Measurements from ENCODE around the gene C10orf62.

C10orf62 gene

GRCh38 chr10:97589479-97589878, at the start of gene C10orf62:
TSS of gene C10orf62 (plus strand) at chr10:97589721. CDS start at chr10:97589898, 177 bp downstream.
- Histone ChIP-seq H3K4me3 (ENCODE audit: low read length) (no peak within 1 kb of the TSS), H3K36me3 (replicated peaks; ENCODE audit: low read depth, low read length) (no peaks in the 10 kb centered on the region), H3K27ac (ENCODE audit: low read length) (no peak within 1 kb of the TSS), H3K79me2 (ENCODE audit: low read length) (no peaks in the 10 kb centered on the region), H2AFZ (ENCODE audit: low read depth, low read length) (no peak within 1 kb of the TSS), H3K4me1 (ENCODE audit: low read length) (no peaks in the 10 kb centered on the region), H3K9ac (ENCODE audit: low read length) (no peak within 1 kb of the TSS), H3K4me2 (ENCODE audit: low read length) (no peak within 1 kb of the TSS), H3K9me3 (ENCODE audit: insufficient read depth, low read length) (no peaks in the 10 kb centered on the region), H4K20me1 (ENCODE audit: insufficient read depth, low read length) (no peaks in the 10 kb centered on the region), H3K27me3 (ENCODE audit: low read depth, low read length) (no peaks in the 10 kb centered on the region)
- TF ChIP-seq EZH2phosphoT487 (IDR thresholded peaks at IDR 0.05; ENCODE audit: low read depth) (no peak), CTCF (IDR thresholded peaks at IDR 0.05; ENCODE audit: low read depth, low read length) (no peak)

GRCh38 chr10:97540669-97541500, 48.6 kb upstream of the C10orf62 start:
- Histone ChIP-seq H3K4me1 (ENCODE audit: low read length) (peaks cover 4% of the 10 kb centered on the region; the same call in 1 of the 2 replicates), H3K27me3 (ENCODE audit: low read depth, low read length) (no peaks in the 10 kb centered on the region), H4K20me1 (ENCODE audit: insufficient read depth, low read length) (no peaks in the 10 kb centered on the region), H3K36me3 (replicated peaks; ENCODE audit: low read depth, low read length) (no peaks in the 10 kb centered on the region), H3K79me2 (ENCODE audit: low read length) (no peaks in the 10 kb centered on the region), H2AFZ (ENCODE audit: low read depth, low read length) (no peak overlapping the region), H3K4me2 (ENCODE audit: low read length) (no peak overlapping the region), H3K9me3 (ENCODE audit: insufficient read depth, low read length) (no peaks in the 10 kb centered on the region), H3K27ac (ENCODE audit: low read length) (no peak overlapping the region), H3K9ac (ENCODE audit: low read length) (no peak overlapping the region), H3K4me3 (ENCODE audit: low read length) (no peak overlapping the region)
- TF ChIP-seq CTCF (IDR thresholded peaks at IDR 0.05; ENCODE audit: low read depth, low read length), result no peak
- no peak for TF ChIP-seq EZH2phosphoT487 (IDR thresholded peaks at IDR 0.05; ENCODE audit: low read depth)

GRCh38 chr10:97542169-97543024, 47.1 kb upstream of the C10orf62 start:
- TF ChIP-seq EZH2phosphoT487 (IDR thresholded peaks at IDR 0.05; ENCODE audit: low read depth) (no peak), CTCF (IDR thresholded peaks at IDR 0.05; ENCODE audit: low read depth, low read length) (no peak)
- Histone ChIP-seq H3K4me1 (ENCODE audit: low read length) (peaks cover 4% of the 10 kb centered on the region; the same call in 1 of the 2 replicates), H3K4me2 (ENCODE audit: low read length) (no peak overlapping the region), H3K36me3 (replicated peaks; ENCODE audit: low read depth, low read length) (no peaks in the 10 kb centered on the region), H3K27ac (ENCODE audit: low read length) (no peak overlapping the region), H2AFZ (ENCODE audit: low read depth, low read length) (no peak overlapping the region), H3K9ac (ENCODE audit: low read length) (no peak overlapping the region), H3K9me3 (ENCODE audit: insufficient read depth, low read length) (no peaks in the 10 kb centered on the region), H3K27me3 (ENCODE audit: low read depth, low read length) (no peaks in the 10 kb centered on the region), H3K4me3 (ENCODE audit: low read length) (no peak overlapping the region), H4K20me1 (ENCODE audit: insufficient read depth, low read length) (no peaks in the 10 kb centered on the region), H3K79me2 (ENCODE audit: low read length) (no peaks in the 10 kb centered on the region)

DNA sequence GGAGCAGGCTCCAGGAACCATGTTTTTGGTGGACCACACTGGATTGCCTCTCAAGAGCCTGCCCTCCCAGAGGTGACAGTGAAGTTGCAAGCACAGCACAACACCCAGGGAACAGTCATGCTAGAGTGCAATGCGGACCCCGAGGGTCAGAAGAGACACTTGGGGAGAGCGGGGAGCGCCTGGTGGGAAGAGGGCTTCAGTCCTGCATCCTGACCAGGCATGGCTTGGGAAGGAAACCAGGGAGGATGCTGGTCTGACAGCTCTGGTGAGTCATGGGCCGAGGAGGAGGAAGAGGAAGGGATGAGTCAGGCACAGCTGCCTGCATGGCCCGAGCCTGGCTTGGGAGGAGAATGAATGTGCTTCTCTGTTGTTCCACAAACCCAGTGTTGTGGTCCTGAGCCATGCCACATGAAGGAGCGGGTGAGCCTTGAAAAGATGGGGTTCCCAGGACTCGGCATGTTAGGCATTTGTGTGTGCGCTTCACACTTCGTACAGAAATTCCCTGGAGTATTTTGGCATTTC, 46.4 kb upstream of the C10orf62 start:
- no peak overlapping the region for H3K4me2 ChIP-seq (ENCODE audit: low read length)
- peaks cover 4% of the 10 kb centered on the region; the same call in 1 of the 2 replicates for H3K4me1 ChIP-seq (ENCODE audit: low read length)
- H3K27ac ChIP-seq (ENCODE audit: low read length), result no peak overlapping the region
- no peaks in the 10 kb centered on the region for H3K27me3 ChIP-seq (ENCODE audit: low read depth, low read length)
- no peaks in the 10 kb centered on the region for H3K36me3 ChIP-seq (replicated peaks; ENCODE audit: low read depth, low read length)
- H4K20me1 ChIP-seq (ENCODE audit: insufficient read depth, low read length), result no peaks in the 10 kb centered on the region
- TF ChIP-seq EZH2phosphoT487 (IDR thresholded peaks at IDR 0.05; ENCODE audit: low read depth), result no peak
- TF ChIP-seq CTCF (IDR thresholded peaks at IDR 0.05; ENCODE audit: low read depth, low read length), result no peak
- no peaks in the 10 kb centered on the region for H3K79me2 ChIP-seq (ENCODE audit: low read length)
- no peaks in the 10 kb centered on the region for H3K9me3 ChIP-seq (ENCODE audit: insufficient read depth, low read length)
- H3K4me3 ChIP-seq (ENCODE audit: low read length), result no peak overlapping the region
- no peak overlapping the region for H2AFZ ChIP-seq (ENCODE audit: low read depth, low read length)
- no peak overlapping the region for H3K9ac ChIP-seq (ENCODE audit: low read length)
